Measurements from ENCODE around the gene GRK5.

GRCh38 chr10:119316729-119317097 is 109.3 kb downstream of the GRK5 start:
- TF ChIP-seq, protein P1, sequence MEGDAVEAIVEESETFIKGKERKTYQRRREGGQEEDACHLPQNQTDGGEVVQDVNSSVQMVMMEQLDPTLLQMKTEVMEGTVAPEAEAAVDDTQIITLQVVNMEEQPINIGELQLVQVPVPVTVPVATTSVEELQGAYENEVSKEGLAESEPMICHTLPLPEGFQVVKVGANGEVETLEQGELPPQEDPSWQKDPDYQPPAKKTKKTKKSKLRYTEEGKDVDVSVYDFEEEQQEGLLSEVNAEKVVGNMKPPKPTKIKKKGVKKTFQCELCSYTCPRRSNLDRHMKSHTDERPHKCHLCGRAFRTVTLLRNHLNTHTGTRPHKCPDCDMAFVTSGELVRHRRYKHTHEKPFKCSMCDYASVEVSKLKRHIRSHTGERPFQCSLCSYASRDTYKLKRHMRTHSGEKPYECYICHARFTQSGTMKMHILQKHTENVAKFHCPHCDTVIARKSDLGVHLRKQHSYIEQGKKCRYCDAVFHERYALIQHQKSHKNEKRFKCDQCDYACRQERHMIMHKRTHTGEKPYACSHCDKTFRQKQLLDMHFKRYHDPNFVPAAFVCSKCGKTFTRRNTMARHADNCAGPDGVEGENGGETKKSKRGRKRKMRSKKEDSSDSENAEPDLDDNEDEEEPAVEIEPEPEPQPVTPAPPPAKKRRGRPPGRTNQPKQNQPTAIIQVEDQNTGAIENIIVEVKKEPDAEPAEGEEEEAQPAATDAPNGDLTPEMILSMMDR (IDR thresholded peaks at IDR 0.05; ENCODE audit: insufficient read depth, low read length, poor library complexity, severe bottlenecking) = no peak
- no peak for TF ChIP-seq EZH2phosphoT487 (conservative IDR thresholded peaks at IDR 0.05; ENCODE audit: low read length)
